Jurkat, Clone E6-1 (cell line): ENCODE results near the gene KIF12. TPM values are rescaled to one million over a fixed set of nuclear protein-coding genes. Genes with fewer than 3 reads are reported as not detected.
"Not testable (repeated sequence)": the region's sequence is repeated elsewhere in the genome, so short reads cannot be mapped to it uniquely, and the experiment has no call there.

Source experiments
- DNase-seq: peaks from one replicate; pipeline ENCODE4 v3.0.0-alpha.2; 2011; ENCODE audit warnings: low read depth, low spot score
- H3K4me3 ChIP-seq: 2 replicates; pipeline ENCODE4 v1.5.1; 2011; ENCODE audit warnings: mild to moderate bottlenecking, low read length, control low read depth, moderate library complexity
- polyA plus RNA-seq: library from polyadenylated mRNA; unstranded; fragments of >200 nt; gene quantifications from one replicate; pipeline ENCODE4 v1.2.1, GENCODE V29; 2012; ENCODE audit warnings: missing spikeins; ENCODE audit not compliant: insufficient read length, insufficient read depth

The KIF12 gene
- polyA plus RNA-seq, result not detected

DNA sequence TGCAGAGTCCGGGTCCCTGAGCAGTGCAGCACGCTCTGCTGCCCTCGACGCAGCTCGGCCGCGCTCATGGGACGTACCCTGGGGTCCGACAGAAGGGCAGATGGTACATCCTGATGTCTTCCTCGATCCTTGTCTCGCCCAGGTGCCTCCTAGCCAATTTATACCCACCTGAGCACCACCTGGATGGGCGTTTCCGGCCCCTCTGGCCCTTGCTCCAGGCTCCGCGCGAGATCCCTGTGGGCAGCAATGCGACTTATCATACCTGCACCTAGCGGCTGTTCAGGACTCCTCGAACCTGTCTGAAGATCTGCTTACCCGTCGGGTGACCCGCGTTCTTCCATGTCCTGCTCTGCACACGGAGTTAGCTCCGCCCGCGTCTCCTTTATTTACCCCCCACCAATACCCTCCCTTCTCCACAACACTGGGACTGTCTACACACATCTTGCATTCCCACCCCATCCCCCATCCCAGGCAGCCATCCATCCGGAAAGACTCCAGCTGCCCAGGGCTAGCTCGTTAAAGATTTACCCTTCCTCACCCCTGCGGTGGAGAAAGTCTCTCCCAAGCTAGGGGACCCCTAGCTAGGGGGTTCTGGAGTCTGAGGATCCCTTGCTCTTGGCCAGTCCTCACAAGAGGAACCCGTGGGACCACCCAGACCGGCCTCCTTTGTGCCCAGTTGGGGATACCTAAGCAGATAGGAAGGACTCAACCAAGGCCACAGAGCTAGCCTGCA, at the start of gene KIF12:
TSS of gene KIF12 (minus strand) at position 357 of the 733 bp plus-strand sequence. CDS start at position 341, 16 bp downstream.
- DNase-seq, result no peak
- H3K4me3 ChIP-seq, result no peak within 1 kb of the TSS

DNA sequence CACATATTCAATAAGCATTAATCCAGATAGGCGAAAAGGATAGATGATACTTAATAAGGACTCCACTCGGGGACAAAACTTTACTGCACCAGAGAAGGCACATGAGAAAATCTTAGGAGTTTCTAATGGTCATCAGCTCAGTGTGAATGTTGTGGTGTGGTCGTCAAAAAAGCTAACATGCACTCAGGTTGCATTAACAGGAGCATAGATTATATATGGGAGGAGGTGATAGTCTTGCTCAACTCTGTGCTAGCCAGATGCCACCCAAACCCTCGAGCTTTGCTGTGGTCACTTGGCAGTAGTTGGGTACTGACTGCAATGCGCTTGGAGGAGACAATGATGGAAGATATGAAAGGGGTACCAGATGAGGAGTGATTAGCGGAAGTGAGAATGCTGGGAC, 47.6 kb upstream of the KIF12 start:
- no peak for DNase-seq
- H3K4me3 ChIP-seq, result no peak overlapping the region

DNA sequence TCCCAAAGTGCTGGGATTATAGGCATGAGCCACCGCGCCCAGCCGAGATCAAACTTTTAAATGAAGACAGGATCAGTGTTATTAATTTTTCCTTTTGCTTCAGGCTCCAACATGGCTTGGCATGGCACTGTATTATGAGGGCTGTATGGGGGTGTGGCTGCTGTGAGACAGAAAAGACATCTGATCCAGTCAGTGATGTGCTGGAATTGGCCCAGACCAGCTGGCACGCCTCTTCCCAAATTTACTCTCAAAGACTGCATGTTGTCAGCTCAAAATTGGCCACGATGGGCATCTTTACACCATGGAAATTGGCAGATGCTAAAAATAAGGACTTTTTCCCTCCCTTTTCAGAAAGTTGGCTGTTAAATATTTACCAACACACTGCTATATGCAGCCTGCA, 44.1 kb upstream of the KIF12 start:
- no peak for DNase-seq
- no peak overlapping the region for H3K4me3 ChIP-seq

GRCh38 chr9:114141553-114142402, 42.7 kb upstream of the KIF12 start:
- no peak overlapping the region for H3K4me3 ChIP-seq
- DNase-seq, result no peak

GRCh38 chr9:114140850-114141249, 41.8 kb upstream of the KIF12 start:
- DNase-seq, result no peak
- no peak overlapping the region for H3K4me3 ChIP-seq

DNA sequence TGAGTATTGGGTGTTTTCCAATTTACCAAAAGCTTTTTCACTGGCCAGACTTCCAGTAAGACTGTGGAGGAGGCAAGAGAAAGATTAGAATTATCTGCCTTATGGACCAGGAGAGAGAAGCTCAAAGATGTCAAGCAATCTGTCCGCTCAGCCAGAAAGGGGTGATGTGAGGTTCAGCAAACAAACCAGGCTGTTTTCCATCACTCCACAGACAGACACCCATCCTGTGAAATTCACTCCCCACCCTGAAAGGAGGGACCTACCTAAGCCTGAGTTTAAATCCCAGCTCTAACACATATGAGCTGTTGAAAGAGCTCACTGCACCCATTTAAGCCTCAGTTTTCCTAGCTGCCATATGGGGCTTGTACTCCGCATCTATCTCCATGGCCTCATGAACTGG, 41.3 kb upstream of the KIF12 start:
- DNase-seq, result no peak
- no peak overlapping the region for H3K4me3 ChIP-seq

- no peak for DNase-seq
- no peak overlapping the region for H3K4me3 ChIP-seq
These were observed 40.0 kb upstream of the KIF12 start for GRCh38 chr9:114139071-114139470.

- no peak overlapping the region for H3K4me3 ChIP-seq
- no peak for DNase-seq
These were observed 39.5 kb upstream of the KIF12 start for GRCh38 chr9:114138552-114138971.

- DNase-seq, result no peak
- no peak overlapping the region for H3K4me3 ChIP-seq
These were observed 38.7 kb upstream of the KIF12 start for GRCh38 chr9:114137831-114138230.

DNA sequence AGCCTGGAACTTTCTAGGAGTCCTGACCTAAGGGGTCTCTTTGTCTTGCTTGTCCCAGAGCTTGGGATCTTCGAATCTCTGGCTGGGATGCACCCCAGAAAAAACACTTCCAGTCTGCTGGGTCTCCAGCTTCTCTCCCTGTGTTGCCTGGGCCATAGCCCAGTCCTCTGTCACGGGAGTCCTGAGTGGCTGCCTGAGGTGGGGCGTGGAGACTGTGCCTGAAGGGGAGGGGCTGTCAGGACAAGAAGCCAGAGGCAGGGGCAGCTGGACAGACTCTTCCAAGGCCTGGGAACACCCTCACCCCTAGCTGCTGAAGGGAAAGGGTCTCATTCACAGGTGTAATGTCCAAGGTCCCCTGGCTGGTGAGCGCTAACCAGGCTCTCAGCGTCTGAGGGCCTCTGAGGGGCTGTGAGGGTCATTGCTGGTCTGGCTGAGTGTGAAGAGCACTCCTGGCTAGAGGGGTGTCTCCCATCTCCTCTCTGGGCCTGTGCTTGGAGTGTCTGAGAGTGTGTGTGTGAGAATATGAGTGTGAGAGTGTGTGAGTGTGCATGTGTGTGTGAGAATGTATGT, 35.8 kb upstream of the KIF12 start:
- H3K4me3 ChIP-seq, result no peak overlapping the region
- no peak for DNase-seq

GRCh38 chr9:114132550-114132918, 33.4 kb upstream of the KIF12 start:
- no peak overlapping the region for H3K4me3 ChIP-seq
- DNase-seq, result no peak

DNA sequence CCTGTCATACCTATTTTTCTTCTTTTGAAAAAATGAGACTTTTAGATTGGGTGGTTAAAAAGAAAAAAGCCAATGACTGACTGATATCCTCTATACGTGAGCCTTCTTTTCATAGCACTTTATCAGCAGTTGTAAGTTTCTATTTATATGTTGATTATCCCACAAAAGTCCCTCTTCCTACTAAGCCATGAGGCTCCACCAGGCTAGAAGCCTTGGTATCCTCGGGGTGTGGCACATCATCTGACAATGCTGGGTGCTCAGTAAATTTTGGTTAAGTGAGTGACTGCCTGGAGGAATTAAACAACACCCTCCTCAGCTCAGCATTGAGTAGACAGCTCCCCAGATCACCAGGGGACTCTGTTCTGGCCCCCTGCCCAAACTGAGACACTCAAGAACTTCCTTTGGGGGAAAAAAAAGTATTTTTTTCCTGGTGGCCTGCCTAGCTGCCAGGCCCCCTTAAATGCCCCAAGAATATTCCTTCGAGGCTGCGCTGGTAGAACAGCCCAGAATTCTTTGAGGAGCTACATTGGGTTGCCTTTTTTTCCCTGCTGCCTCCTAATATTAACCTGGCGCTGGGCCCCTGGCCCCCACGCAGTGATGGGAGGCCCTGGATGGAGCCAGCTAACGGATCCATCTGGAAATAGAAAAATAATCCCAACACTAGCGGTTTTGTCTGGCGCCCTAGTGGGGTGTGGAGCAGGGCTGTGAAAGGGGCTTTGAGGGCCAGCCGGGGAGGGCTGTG, 32.9 kb upstream of the KIF12 start:
- no peak overlapping the region for H3K4me3 ChIP-seq
- DNase-seq, result no peak

DNA sequence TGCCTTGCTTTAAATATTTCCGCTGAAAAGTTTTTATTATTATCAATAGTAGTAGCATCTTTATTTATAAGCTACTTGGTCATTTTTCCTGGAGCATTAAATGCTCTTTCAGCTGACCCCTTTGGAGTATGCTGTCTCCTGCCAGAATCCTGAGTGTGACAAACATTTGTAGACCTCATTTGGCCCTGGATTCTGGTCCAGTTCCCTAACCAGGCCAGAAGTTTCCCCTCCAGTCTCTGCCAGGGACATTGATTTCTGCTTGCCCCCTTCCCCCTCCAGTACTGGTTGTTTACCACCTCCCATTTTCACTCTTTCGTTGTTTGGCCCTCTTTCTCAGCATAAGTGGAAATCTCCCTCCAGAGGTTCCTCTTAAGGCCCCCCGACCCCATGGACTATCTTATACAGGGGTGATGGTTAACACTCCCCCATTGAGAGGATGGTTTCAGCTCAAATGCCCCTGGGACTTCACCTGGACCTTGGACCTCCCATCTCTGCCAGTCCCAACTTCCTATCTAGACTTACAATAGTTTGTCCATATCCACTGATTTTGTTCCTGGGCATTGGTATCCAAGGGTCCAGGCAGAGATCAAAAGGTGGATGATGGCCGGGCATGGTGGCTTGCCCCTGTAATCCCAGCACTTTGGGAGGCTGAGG, 31.7 kb upstream of the KIF12 start:
- no peak overlapping the region for H3K4me3 ChIP-seq
- DNase-seq, result no peak

- no peak for DNase-seq
- no peak overlapping the region for H3K4me3 ChIP-seq
These were observed 31.0 kb upstream of the KIF12 start for GRCh38 chr9:114130141-114130540.

- not testable (repeated sequence) for H3K4me3 ChIP-seq, DNase-seq
These were observed 29.7 kb upstream of the KIF12 start for GRCh38 chr9:114128759-114129158.

- DNase-seq, result no peak
- H3K4me3 ChIP-seq, result no peak overlapping the region
These were observed 27.4 kb upstream of the KIF12 start for GRCh38 chr9:114126247-114127060.

DNA sequence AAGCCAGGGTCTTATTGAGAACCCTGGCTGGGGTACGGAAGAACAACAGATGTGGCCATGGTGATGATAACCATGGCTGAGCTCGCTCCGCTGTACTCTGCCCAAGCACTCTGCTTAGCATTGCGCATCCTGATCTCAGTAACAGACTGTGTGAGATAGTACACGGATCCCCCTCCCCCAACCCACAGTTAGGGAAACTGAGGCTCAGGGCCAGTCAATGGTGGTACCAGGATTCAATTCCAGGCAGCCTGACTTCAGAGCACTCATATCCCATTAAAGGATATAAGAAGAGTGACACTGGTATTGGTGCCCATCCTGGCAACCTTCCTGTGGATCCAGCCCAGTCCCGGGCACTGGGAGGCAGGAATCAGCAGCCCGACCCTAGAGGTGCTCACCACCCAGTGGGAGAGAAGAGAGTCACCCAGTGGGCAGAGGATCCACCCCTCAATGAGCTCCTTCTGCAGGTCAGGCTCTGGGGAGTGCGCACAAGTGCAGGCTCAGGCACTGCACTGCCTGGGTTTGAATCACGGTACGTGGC, 26.5 kb upstream of the KIF12 start:
- DNase-seq, result no peak
- H3K4me3 ChIP-seq, result no peak overlapping the region
